Endodermal cell (in vitro differentiated cells): ENCODE results near the gene RMND1. TPM values are rescaled to one million over a fixed set of nuclear protein-coding genes. Genes with fewer than 3 reads are reported as not detected.
A peak's percentile ranks its signal among the peaks of the same experiment; 100 is the strongest.

Experiments used
- DNase-seq: peaks from one replicate; pipeline ENCODE4 v3.0.0-alpha.2; 2017
- H3K27ac ChIP-seq: 2 replicates; pipeline ENCODE4 v1.5.1; 2013; ENCODE audit warnings: mild to moderate bottlenecking, low read depth, low read length, moderate library complexity
- H3K27me3 ChIP-seq: 2 replicates; pipeline ENCODE4 v1.6.1; 2013; ENCODE audit warnings: mild to moderate bottlenecking, low read length, moderate library complexity; ENCODE audit not compliant: insufficient read depth, control insufficient read depth, poor library complexity, severe bottlenecking
- H3K36me3 ChIP-seq: 2 replicates; pipeline ENCODE4 v1.7.0; 2013; ENCODE audit warnings: mild to moderate bottlenecking, low read length, moderate library complexity; ENCODE audit not compliant: control insufficient read depth, insufficient read depth
- H3K4me1 ChIP-seq: one replicate; pipeline ENCODE4 v1.7.0; 2013; ENCODE audit warnings: low read length; ENCODE audit not compliant: control insufficient read depth, insufficient read depth
- H3K4me3 ChIP-seq: 2 replicates; pipeline ENCODE4 v1.5.1; 2013; ENCODE audit warnings: mild to moderate bottlenecking, low read length, moderate library complexity
- H3K9ac ChIP-seq: 2 replicates; pipeline ENCODE4 v1.6.1; 2013; ENCODE audit warnings: mild to moderate bottlenecking, low read length, moderate library complexity; ENCODE audit not compliant: poor library complexity, severe bottlenecking; ENCODE audit errors: extremely low read depth
- H3K9me3 ChIP-seq: 2 replicates; pipeline ENCODE4 v1.6.1; 2013; ENCODE audit warnings: mild to moderate bottlenecking, low read length, moderate library complexity; ENCODE audit not compliant: control insufficient read depth
- H3K27ac Mint-ChIP-seq: 2 replicates; pipeline ENCODE4 v1.8.0; 2020; ENCODE audit warnings: mixed read lengths
- H3K27me3 Mint-ChIP-seq: 2 replicates; pipeline ENCODE4 v1.8.0; 2021; ENCODE audit warnings: mild to moderate bottlenecking, mixed read lengths; ENCODE audit not compliant: insufficient read depth
- H3K36me3 Mint-ChIP-seq: 2 replicates; pipeline ENCODE4 v1.8.0; 2020; ENCODE audit warnings: low read depth, mixed read lengths
- H3K4me1 Mint-ChIP-seq: 2 replicates; pipeline ENCODE4 v1.8.0; 2020; ENCODE audit warnings: mixed read lengths
- H3K4me3 Mint-ChIP-seq: 2 replicates; pipeline ENCODE4 v1.8.0; 2020; ENCODE audit warnings: mild to moderate bottlenecking, moderate library complexity, mixed read lengths
- H3K9me3 Mint-ChIP-seq: 2 replicates; pipeline ENCODE4 v1.8.0; 2020; ENCODE audit warnings: mild to moderate bottlenecking, mixed read lengths
- WGBS, 2 experiments: methylation state at CpG; one replicate each; pipeline versions ENCODE4 v1.1.5 to v1.1.7; 2013; ENCODE audit warnings: missing lambda C conversion rate in 2 of 2, mixed read lengths in 1 of 2; ENCODE audit not compliant: insufficient coverage in 1 of 2, insufficient read length in 1 of 2; 5-methylcytosine and 5-hydroxymethylcytosine counted together
- total RNA-seq, 2 donors: library from RNA; stranded (reverse); fragmentation: NEBNext Ultra II Directional in 1 of 2; extraction: Animal tissue kit (Norgen Biotek cat#: 25700) in 1 of 2; gene quantifications; 2 replicates in 1 of 2; 3 replicates in 1 of 2; pipeline ENCODE4 v1.2.1, GENCODE V29; 2021
- TF ChIP-seq, protein P1 (sequence below): fragments of 200-600 bp; sonication (generic); conservative IDR thresholded peaks from 2 replicates; pipeline ENCODE4 v1.5.0; 2021; ENCODE audit warnings: antibody characterized with exemption, mild to moderate bottlenecking

RMND1 gene
- total RNA-seq, 2 donors from 2014 or later: 40.8 to 45.4 TPM

DNA sequence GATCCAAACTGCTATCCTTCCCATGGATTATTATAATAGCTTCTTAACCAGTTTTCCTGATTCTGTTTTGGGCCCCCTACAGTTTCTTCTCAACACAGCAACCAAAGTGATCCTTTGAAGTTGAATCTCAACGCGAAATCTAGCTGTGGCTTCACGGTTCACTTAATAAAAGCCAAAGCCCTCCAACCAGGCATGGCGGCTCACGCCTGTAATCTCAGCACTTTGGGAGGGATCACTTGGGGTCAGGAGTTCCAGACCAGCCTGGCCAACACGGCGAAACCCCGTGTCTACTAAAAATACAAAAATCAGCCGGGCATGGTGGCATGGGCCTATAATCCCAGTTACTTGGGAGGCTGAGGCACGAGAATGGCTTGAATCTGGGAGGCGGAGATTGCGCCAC, 3.3 kb downstream of the RMND1 start:
- Histone ChIP-seq H3K4me3 (no peak overlapping the region), H3K36me3 (peaks cover 39% of the 10 kb centered on the region), H3K4me1 (no peaks in the 10 kb centered on the region), H3K27ac (no peak overlapping the region), H3K9me3 (peaks cover 5% of the 10 kb centered on the region), H3K27me3 (no peaks in the 10 kb centered on the region), H3K9ac (no peak overlapping the region)
- WGBS, 2 experiments: 97% methylated on average over 12 of the region's 12 CpGs
- H3K9me3 Mint-ChIP-seq: peaks cover 6% of the 10 kb centered on the region
- H3K27me3 Mint-ChIP-seq: no peaks in the 10 kb centered on the region
- peaks cover 43% of the 10 kb centered on the region for H3K36me3 Mint-ChIP-seq
- TF ChIP-seq, protein P1, sequence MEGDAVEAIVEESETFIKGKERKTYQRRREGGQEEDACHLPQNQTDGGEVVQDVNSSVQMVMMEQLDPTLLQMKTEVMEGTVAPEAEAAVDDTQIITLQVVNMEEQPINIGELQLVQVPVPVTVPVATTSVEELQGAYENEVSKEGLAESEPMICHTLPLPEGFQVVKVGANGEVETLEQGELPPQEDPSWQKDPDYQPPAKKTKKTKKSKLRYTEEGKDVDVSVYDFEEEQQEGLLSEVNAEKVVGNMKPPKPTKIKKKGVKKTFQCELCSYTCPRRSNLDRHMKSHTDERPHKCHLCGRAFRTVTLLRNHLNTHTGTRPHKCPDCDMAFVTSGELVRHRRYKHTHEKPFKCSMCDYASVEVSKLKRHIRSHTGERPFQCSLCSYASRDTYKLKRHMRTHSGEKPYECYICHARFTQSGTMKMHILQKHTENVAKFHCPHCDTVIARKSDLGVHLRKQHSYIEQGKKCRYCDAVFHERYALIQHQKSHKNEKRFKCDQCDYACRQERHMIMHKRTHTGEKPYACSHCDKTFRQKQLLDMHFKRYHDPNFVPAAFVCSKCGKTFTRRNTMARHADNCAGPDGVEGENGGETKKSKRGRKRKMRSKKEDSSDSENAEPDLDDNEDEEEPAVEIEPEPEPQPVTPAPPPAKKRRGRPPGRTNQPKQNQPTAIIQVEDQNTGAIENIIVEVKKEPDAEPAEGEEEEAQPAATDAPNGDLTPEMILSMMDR: peak; percentile 50
- DNase-seq: no peak
- H3K27ac Mint-ChIP-seq: no peak overlapping the region
- H3K4me1 Mint-ChIP-seq: peaks cover 15% of the 10 kb centered on the region
- no peak overlapping the region for H3K4me3 Mint-ChIP-seq

DNA sequence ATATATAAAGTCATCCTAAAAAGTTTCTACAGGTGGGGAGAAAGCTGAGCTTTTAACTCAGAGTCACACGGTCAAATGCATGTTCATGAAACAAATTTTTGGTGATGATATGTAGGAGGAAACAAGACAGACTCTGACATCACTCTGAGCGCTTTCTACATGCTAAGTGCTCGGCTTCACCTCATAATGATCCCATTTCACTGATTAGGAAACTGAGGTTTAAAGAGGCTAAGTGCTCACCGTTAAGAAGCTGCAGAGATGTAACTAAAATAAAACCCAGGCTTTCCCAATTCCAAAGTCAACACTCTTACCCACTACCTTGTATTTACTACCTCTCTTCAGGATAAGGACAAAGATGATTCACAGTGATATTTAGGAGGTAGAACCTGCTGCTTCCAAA, 4.7 kb downstream of the RMND1 start:
- Histone ChIP-seq H3K9ac (no peak overlapping the region), H3K9me3 (peaks cover 5% of the 10 kb centered on the region), H3K4me1 (peaks cover 1% of the 10 kb centered on the region), H3K4me3 (no peak overlapping the region), H3K36me3 (peaks cover 53% of the 10 kb centered on the region), H3K27me3 (no peaks in the 10 kb centered on the region), H3K27ac (no peak overlapping the region)
- H3K27me3 Mint-ChIP-seq: no peaks in the 10 kb centered on the region
- no peak overlapping the region for H3K4me3 Mint-ChIP-seq
- DNase-seq: no peak
- peaks cover 50% of the 10 kb centered on the region for H3K36me3 Mint-ChIP-seq
- 94 to 96% methylated on average over 4 of the region's 4 CpGs for WGBS, 2 experiments
- TF ChIP-seq, protein P1: no peak
- peak overlapping the region; percentile 24 for H3K27ac Mint-ChIP-seq
- H3K4me1 Mint-ChIP-seq: peaks cover 19% of the 10 kb centered on the region
- peaks cover 6% of the 10 kb centered on the region for H3K9me3 Mint-ChIP-seq

DNA sequence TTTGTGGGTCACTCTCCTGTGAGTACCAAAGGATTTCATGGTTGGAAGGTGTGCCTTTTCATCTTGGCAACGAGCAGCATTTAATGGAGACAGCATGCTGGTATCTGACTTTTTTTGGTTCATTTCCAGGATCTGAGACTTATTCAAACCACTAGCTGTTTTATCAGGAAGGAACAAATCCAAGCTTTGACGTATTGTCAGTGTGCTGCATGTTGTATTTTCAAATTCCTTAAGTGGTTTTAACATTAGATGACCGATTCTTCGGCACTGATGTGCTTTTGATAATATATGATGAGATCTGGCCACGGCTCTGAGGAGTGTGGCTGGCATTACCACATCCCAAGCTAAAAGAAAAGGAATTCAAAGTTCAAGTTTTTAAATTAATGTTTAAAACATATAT, 6.4 kb downstream of the RMND1 start:
- Histone ChIP-seq H3K4me3 (no peak overlapping the region), H3K27me3 (no peaks in the 10 kb centered on the region), H3K4me1 (peaks cover 9% of the 10 kb centered on the region), H3K27ac (no peak overlapping the region), H3K9ac (no peak overlapping the region), H3K36me3 (peaks cover 65% of the 10 kb centered on the region), H3K9me3 (peaks cover 5% of the 10 kb centered on the region)
- H3K36me3 Mint-ChIP-seq: peaks cover 48% of the 10 kb centered on the region
- DNase-seq: no peak
- peaks cover 3% of the 10 kb centered on the region for H3K9me3 Mint-ChIP-seq
- no peak overlapping the region for H3K27ac Mint-ChIP-seq
- H3K4me1 Mint-ChIP-seq: peaks cover 35% of the 10 kb centered on the region
- H3K4me3 Mint-ChIP-seq: no peak overlapping the region
- TF ChIP-seq, protein P1: no peak
- no peaks in the 10 kb centered on the region for H3K27me3 Mint-ChIP-seq
- 80 to 95% methylated on average over 1 to 5 of the region's 5 CpGs for WGBS, 2 experiments
